HEK293 (cell line): Measurements from ENCODE around the gene HSPB8.

Source experiments
- ATF2 ChIP-seq: fragments of 450-650 bp; formaldehyde crosslinking; IDR thresholded peaks from 2 replicates; pipeline ENCODE4 v1.5.1; 2016; ENCODE audit warnings: missing biosample characterization, missing genetic modification characterization, low read depth
- ELK4 ChIP-seq: IDR thresholded peaks from 2 replicates; pipeline ENCODE4 v1.6.1; 2011; ENCODE audit warnings: mild to moderate bottlenecking, low read depth, low read length, borderline replicate concordance
- HOXC10 ChIP-seq: sonication (generic); formaldehyde crosslinking; IDR thresholded peaks from 2 replicates; pipeline ENCODE4 v1.8.1; 2023; ENCODE audit warnings: mild to moderate bottlenecking, missing genetic modification reagents
- MYNN ChIP-seq: fragments of 450-650 bp; formaldehyde crosslinking; IDR thresholded peaks from 2 replicates; pipeline ENCODE4 v1.5.1; 2016; ENCODE audit warnings: missing biosample characterization, missing genetic modification characterization, borderline replicate concordance
- TCF7L2 ChIP-seq: IDR thresholded peaks from 2 replicates; pipeline ENCODE4 v1.6.1; 2011; ENCODE audit warnings: low read depth, mild to moderate bottlenecking, inconsistent platforms, low read length, moderate library complexity, borderline replicate concordance
- ZBTB21 ChIP-seq: fragments of 450-650 bp; formaldehyde crosslinking; IDR thresholded peaks from 2 replicates; pipeline ENCODE4 v1.5.1; 2017; ENCODE audit warnings: missing biosample characterization, missing genetic modification characterization
- ZBTB44 ChIP-seq: fragments of 450-650 bp; IDR thresholded peaks from 2 replicates; pipeline ENCODE4 v1.5.1; 2018; ENCODE audit warnings: missing biosample characterization, mild to moderate bottlenecking, missing genetic modification characterization
- ZEB2 ChIP-seq: fragments of 450-650 bp; formaldehyde crosslinking; IDR thresholded peaks from 2 replicates; pipeline ENCODE4 v1.5.1; 2016; ENCODE audit warnings: missing biosample characterization, missing genetic modification characterization
- ZNF843 ChIP-seq: fragments of 450-650 bp; formaldehyde crosslinking; IDR thresholded peaks from 2 replicates; pipeline ENCODE4 v1.5.1; 2016; ENCODE audit warnings: missing biosample characterization, missing genetic modification characterization
- TF ChIP-seq, protein P1 (sequence below): fragments of 450-650 bp; formaldehyde crosslinking; IDR thresholded peaks from 2 replicates; pipeline ENCODE4 v1.5.1; 2016; ENCODE audit warnings: missing biosample characterization, missing genetic modification characterization

DNA sequence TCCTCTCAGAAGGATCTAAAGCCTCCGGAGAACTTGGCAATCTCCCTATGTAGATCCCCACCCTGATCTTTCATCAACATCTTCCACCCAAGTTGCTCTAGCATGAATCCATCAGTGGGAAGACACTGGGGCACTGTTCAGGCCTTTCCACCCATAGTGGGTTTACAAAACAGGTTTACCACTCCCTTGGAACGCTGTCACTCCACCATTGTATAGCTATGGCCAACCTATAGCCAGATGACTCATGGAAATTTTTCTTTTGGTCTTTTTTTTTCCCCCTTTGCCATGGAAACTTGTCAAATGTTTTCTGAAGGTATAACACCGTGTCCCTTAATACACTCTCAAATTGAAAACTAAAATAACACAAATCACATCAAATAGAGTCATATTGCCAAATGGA is 10.8 kb upstream of the HSPB8 start:
- TF ChIP-seq ELK4: no peak
- TF ChIP-seq ZBTB21 (tag by site-specific recombination): no peak
- TF ChIP-seq, protein P1, sequence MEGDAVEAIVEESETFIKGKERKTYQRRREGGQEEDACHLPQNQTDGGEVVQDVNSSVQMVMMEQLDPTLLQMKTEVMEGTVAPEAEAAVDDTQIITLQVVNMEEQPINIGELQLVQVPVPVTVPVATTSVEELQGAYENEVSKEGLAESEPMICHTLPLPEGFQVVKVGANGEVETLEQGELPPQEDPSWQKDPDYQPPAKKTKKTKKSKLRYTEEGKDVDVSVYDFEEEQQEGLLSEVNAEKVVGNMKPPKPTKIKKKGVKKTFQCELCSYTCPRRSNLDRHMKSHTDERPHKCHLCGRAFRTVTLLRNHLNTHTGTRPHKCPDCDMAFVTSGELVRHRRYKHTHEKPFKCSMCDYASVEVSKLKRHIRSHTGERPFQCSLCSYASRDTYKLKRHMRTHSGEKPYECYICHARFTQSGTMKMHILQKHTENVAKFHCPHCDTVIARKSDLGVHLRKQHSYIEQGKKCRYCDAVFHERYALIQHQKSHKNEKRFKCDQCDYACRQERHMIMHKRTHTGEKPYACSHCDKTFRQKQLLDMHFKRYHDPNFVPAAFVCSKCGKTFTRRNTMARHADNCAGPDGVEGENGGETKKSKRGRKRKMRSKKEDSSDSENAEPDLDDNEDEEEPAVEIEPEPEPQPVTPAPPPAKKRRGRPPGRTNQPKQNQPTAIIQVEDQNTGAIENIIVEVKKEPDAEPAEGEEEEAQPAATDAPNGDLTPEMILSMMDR (tag by site-specific recombination): no peak
- TF ChIP-seq TCF7L2: no peak
- TF ChIP-seq ATF2 (tag by site-specific recombination): no peak
- TF ChIP-seq ZEB2 (tag by site-specific recombination): no peak
- no peak for TF ChIP-seq ZNF843
- TF ChIP-seq MYNN: no peak
- TF ChIP-seq ZBTB44: no peak
- TF ChIP-seq HOXC10 (CRISPR knock-in tag): no peak
